EH (cell line): ENCODE data around the gene LRRN2.
"Not testable (repeated sequence)": the region's sequence is repeated elsewhere in the genome, so short reads cannot be mapped to it uniquely, and the experiment has no call there.

Source experiments
- DNase-seq: peaks from one replicate; pipeline ENCODE4 v3.0.0-alpha.2; 2015; ENCODE audit warnings: low read depth

Gene LRRN2

GRCh38 chr1:204629459-204629858 is 56.1 kb downstream of the LRRN2 start:
- not testable (repeated sequence) for DNase-seq

- DNase-seq = no peak
These were observed 56.7 kb downstream of the LRRN2 start for GRCh38 chr1:204628868-204629267.

GRCh38 chr1:204627436-204627835 is 58.1 kb downstream of the LRRN2 start:
- DNase-seq = no peak

- DNase-seq = no peak
These were observed 59.2 kb downstream of the LRRN2 start for GRCh38 chr1:204626381-204626780.

GRCh38 chr1:204624631-204625216 is 60.8 kb downstream of the LRRN2 start:
- DNase-seq = no peak

- no peak for DNase-seq
These were observed 61.6 kb downstream of the LRRN2 start for GRCh38 chr1:204623894-204624361.

GRCh38 chr1:204623365-204623893 is 62.1 kb downstream of the LRRN2 start:
- DNase-seq = peak; percentile 39

- no peak for DNase-seq
These were observed 63.5 kb downstream of the LRRN2 start for GRCh38 chr1:204621996-204622395.

GRCh38 chr1:204621396-204621795 is 64.1 kb downstream of the LRRN2 start:
- no peak for DNase-seq

GRCh38 chr1:204619721-204620120 is 65.8 kb downstream of the LRRN2 start:
- no peak for DNase-seq

GRCh38 chr1:204618148-204618760 is 67.3 kb downstream of the LRRN2 start:
- no peak for DNase-seq

GRCh38 chr1:204617256-204618147 is 68.0 kb downstream of the LRRN2 start:
- no peak for DNase-seq

GRCh38 chr1:204616641-204617040 is 68.9 kb downstream of the LRRN2 start:
- DNase-seq = no peak

GRCh38 chr1:204615881-204616280 is 69.7 kb downstream of the LRRN2 start:
- DNase-seq = no peak

- no peak for DNase-seq
These were observed 71.9 kb downstream of the LRRN2 start for GRCh38 chr1:204613636-204614035.

- DNase-seq = no peak
These were observed 73.2 kb downstream of the LRRN2 start for GRCh38 chr1:204612326-204612725.

GRCh38 chr1:204611036-204611435 is 74.5 kb downstream of the LRRN2 start:
- no peak for DNase-seq

- no peak for DNase-seq
These were observed 77.6 kb downstream of the LRRN2 start for GRCh38 chr1:204607910-204608309.

GRCh38 chr1:204605791-204606190 is 79.7 kb downstream of the LRRN2 start:
- DNase-seq = no peak

GRCh38 chr1:204602871-204603542 is 82.5 kb downstream of the LRRN2 start:
- DNase-seq = no peak

GRCh38 chr1:204602111-204602579 is 83.4 kb downstream of the LRRN2 start:
- DNase-seq = no peak

GRCh38 chr1:204600968-204601367 is 84.6 kb downstream of the LRRN2 start:
- no peak for DNase-seq
